GM23338 (cell line): ENCODE measurements around the gene NRXN2. TPM values are rescaled to one million over a fixed set of nuclear protein-coding genes. Genes with fewer than 3 reads are reported as not detected.
A peak's percentile ranks its signal among the peaks of the same experiment; 100 is the strongest.

Source experiments
- ATAC-seq: fragments of 200-7000 bp; cut with Tn5 transposase; 3 replicates; pipeline ENCODE4 v1.9.1; 2020
- DNase-seq: peaks from one replicate; pipeline ENCODE4 v3.0.0-alpha.2; 2015; ENCODE audit warnings: low spot score
- H2AFZ ChIP-seq: fragments of 200-600 bp; sonication (generic); 2 replicates; pipeline ENCODE4 v1.8.0; 2016; ENCODE audit warnings: antibody characterized with exemption, mild to moderate bottlenecking, moderate library complexity
- H3F3A ChIP-seq: fragments of 200-600 bp; sonication (generic); replicated peaks from 2 replicates; pipeline ENCODE4 v1.8.0; 2017; ENCODE audit warnings: antibody characterized with exemption, mixed run types, low read depth
- H3K27ac ChIP-seq: fragments of 200-600 bp; sonication (generic); 2 replicates; pipeline ENCODE4 v1.6.1; 2016; ENCODE audit warnings: low read depth
- H3K27me3 ChIP-seq: fragments of 200-600 bp; sonication (generic); 2 replicates; pipeline ENCODE4 v1.8.0; 2016; ENCODE audit warnings: mild to moderate bottlenecking, mixed run types, moderate library complexity; ENCODE audit not compliant: insufficient read depth
- H3K36me3 ChIP-seq: fragments of 200-600 bp; sonication (generic); 2 replicates; pipeline ENCODE4 v1.8.0; 2016; ENCODE audit warnings: mild to moderate bottlenecking; ENCODE audit not compliant: insufficient read depth
- H3K4me1 ChIP-seq: fragments of 200-600 bp; sonication (generic); 2 replicates; pipeline ENCODE4 v1.8.0; 2016; ENCODE audit warnings: mild to moderate bottlenecking, moderate library complexity; ENCODE audit not compliant: insufficient read depth
- H3K4me2 ChIP-seq: fragments of 200-600 bp; sonication (generic); 2 replicates; pipeline ENCODE4 v1.7.1; 2017; ENCODE audit warnings: mixed run types
- H3K4me3 ChIP-seq: fragments of 200-600 bp; sonication (generic); 2 replicates; pipeline ENCODE4 v1.6.1; 2016; ENCODE audit warnings: mixed run types
- H3K79me2 ChIP-seq: fragments of 200-600 bp; sonication (generic); replicated peaks from 2 replicates; pipeline ENCODE4 v1.8.0; 2017; ENCODE audit warnings: mild to moderate bottlenecking; ENCODE audit not compliant: insufficient read depth
- H3K9me2 ChIP-seq: fragments of 200-600 bp; sonication (generic); 2 replicates; pipeline ENCODE4 v1.8.0; 2017; ENCODE audit not compliant: insufficient read depth
- H4K20me1 ChIP-seq: fragments of 200-600 bp; sonication (generic); replicated peaks from 2 replicates; pipeline ENCODE4 v1.8.0; 2017; ENCODE audit warnings: mild to moderate bottlenecking; ENCODE audit not compliant: insufficient read depth
- H3K27ac Mint-ChIP-seq: 2 replicates; pipeline ENCODE4 v1.8.0; 2020; ENCODE audit warnings: inconsistent platforms, mild to moderate bottlenecking, moderate library complexity, mixed read lengths
- H3K27me3 Mint-ChIP-seq: 3 replicates; pipeline ENCODE4 v1.8.0; 2022; ENCODE audit warnings: low read depth, mild to moderate bottlenecking, moderate library complexity, mixed read lengths, inconsistent platforms; ENCODE audit not compliant: insufficient read depth, poor library complexity
- H3K36me3 Mint-ChIP-seq: 3 replicates; pipeline ENCODE4 v1.8.0; 2021; ENCODE audit warnings: low read depth, mild to moderate bottlenecking, inconsistent platforms, moderate library complexity, mixed read lengths
- H3K4me1 Mint-ChIP-seq: 3 replicates; pipeline ENCODE4 v1.8.0; 2020; ENCODE audit warnings: mild to moderate bottlenecking, inconsistent platforms, mixed read lengths
- H3K4me3 Mint-ChIP-seq: 3 replicates; pipeline ENCODE4 v1.8.0; 2021; ENCODE audit warnings: moderate library complexity, mild to moderate bottlenecking, inconsistent platforms, mixed read lengths
- H3K9me3 Mint-ChIP-seq: 3 replicates; pipeline ENCODE4 v1.8.0; 2020; ENCODE audit warnings: moderate library complexity, mild to moderate bottlenecking, inconsistent platforms, mixed read lengths
- CREB1 ChIP-seq: fragments of 250-450 bp; sonication (Bioruptor Pico); IDR thresholded peaks from 2 replicates; pipeline ENCODE4 v1.5.0; 2020; ENCODE audit warnings: low read depth, mild to moderate bottlenecking, moderate library complexity
- CTCF ChIP-seq, 2 experiments: fragments of 200-600 bp in 1 of 2; sonication (generic) in 1 of 2; conservative IDR thresholded peaks; 2 replicates each; pipeline versions ENCODE4 v1.5.1 to v1.6.1; 2016 to 2017; ENCODE audit warnings: antibody characterized with exemption in 2 of 2, low read depth in 2 of 2, mild to moderate bottlenecking in 2 of 2, moderate library complexity in 1 of 2
- ETS1 ChIP-seq: IDR thresholded peaks from 2 replicates; pipeline ENCODE4 v1.6.1; 2016; ENCODE audit warnings: antibody characterized with exemption
- EZH2phosphoT487 ChIP-seq: fragments of 200-600 bp; sonication (generic); IDR thresholded peaks from one replicate; pipeline ENCODE4 v1.8.1; 2018; ENCODE audit warnings: antibody characterized with exemption; ENCODE audit not compliant: unreplicated experiment
- JUNB ChIP-seq: IDR thresholded peaks from one replicate; pipeline ENCODE4 v1.6.1; 2016; ENCODE audit warnings: antibody characterized with exemption; ENCODE audit not compliant: unreplicated experiment
- NANOG ChIP-seq: IDR thresholded peaks from 2 replicates; pipeline ENCODE4 v1.6.1; 2016; ENCODE audit warnings: antibody characterized with exemption, borderline replicate concordance
- POLR2AphosphoS5 ChIP-seq: IDR thresholded peaks from 2 replicates; pipeline ENCODE4 v1.6.1; 2016; ENCODE audit warnings: antibody characterized with exemption, low read depth
- REST ChIP-seq: IDR thresholded peaks from one replicate; pipeline ENCODE4 v1.6.1; 2018; ENCODE audit warnings: antibody characterized with exemption; ENCODE audit not compliant: unreplicated experiment
- STAT1 ChIP-seq: IDR thresholded peaks from one replicate; pipeline ENCODE4 v1.6.1; 2016; ENCODE audit warnings: antibody characterized with exemption; ENCODE audit not compliant: unreplicated experiment
- ZNF114 ChIP-seq: fragments of 250-450 bp; sonication (Bioruptor Pico); IDR thresholded peaks from 2 replicates; pipeline ENCODE4 v1.5.0; 2020; ENCODE audit warnings: mild to moderate bottlenecking, moderate library complexity
- ZNF331 ChIP-seq: fragments of 250-450 bp; sonication (Bioruptor Pico); IDR thresholded peaks from 2 replicates; pipeline ENCODE4 v1.5.0; 2020; ENCODE audit warnings: low read depth, mild to moderate bottlenecking, moderate library complexity
- polyA plus RNA-seq: library from polyadenylated mRNA; unstranded; fragments of >200 nt; fragmentation: Nextera tagmentation; extraction: Ambion mirVana; gene quantifications from 2 replicates; pipeline ENCODE4 v1.2.1, GENCODE V29; 2016
- total RNA-seq: library from RNA; depleted of rRNA; stranded (reverse); fragments of >200 nt; shearing (Covaris generic); gene quantifications from 2 replicates; pipeline ENCODE4 v1.2.3, GENCODE V29; 2014

Gene NRXN2
- total and polyA plus RNA-seq, 2 experiments from 2014 or later, result 3.4 to 17.0 TPM

GRCh38 chr11:64598797-64599697 is 124.0 kb downstream of the NRXN2 start:
- Histone ChIP-seq H4K20me1 (no peaks in the 10 kb centered on the region), H2AFZ (0 out of 2 replicates have a peak overlapping the region, but pooled peaks have one; percentile 5), H3K36me3 (no peaks in the 10 kb centered on the region), H3K79me2 (no peaks in the 10 kb centered on the region), H3K27ac (no peak overlapping the region), H3F3A (no peaks in the 10 kb centered on the region), H3K4me2 (no peak overlapping the region), H3K27me3 (no peaks in the 10 kb centered on the region), H3K9me2 (0 out of 2 replicates have a peak, but pooled peaks cover 3% of the 10 kb centered on the region), H3K4me3 (no peak overlapping the region), H3K4me1 (no peaks in the 10 kb centered on the region)
- peaks cover 5% of the 10 kb centered on the region for H3K9me3 Mint-ChIP-seq
- DNase-seq (no peak), ATAC-seq (no peak; the same call in 2 of the 3 replicates)
- H3K36me3 Mint-ChIP-seq, result no peaks in the 10 kb centered on the region
- no peak for TF ChIP-seq STAT1
- TF ChIP-seq CREB1 (CRISPR knock-in tag), result no peak
- TF ChIP-seq POLR2AphosphoS5, result no peak
- no peak for TF ChIP-seq ETS1
- no peak for TF ChIP-seq JUNB
- TF ChIP-seq EZH2phosphoT487, result no peak
- TF ChIP-seq ZNF331 (CRISPR knock-in tag), result no peak
- TF ChIP-seq REST, result no peak
- TF ChIP-seq CTCF (conservative IDR thresholded peaks at IDR 0.05; ENCODE audit: low read depth in 2 of 2), result no peak
- TF ChIP-seq ZNF114 (CRISPR knock-in tag), result no peak
- no peak for TF ChIP-seq NANOG
- H3K4me1 Mint-ChIP-seq, result no peaks in the 10 kb centered on the region
- H3K27ac Mint-ChIP-seq, result no peak overlapping the region
- peaks cover 6% of the 10 kb centered on the region for H3K27me3 Mint-ChIP-seq
- H3K4me3 Mint-ChIP-seq, result no peak overlapping the region
